Gastrocnemius medialis (tissue), 4 donors: ENCODE data around the gene EIF2D. TPM values are rescaled to one million over a fixed set of nuclear protein-coding genes. Genes with fewer than 3 reads are reported as not detected.

ENCODE experiments used
- ATAC-seq, 2 donors: fragments of 150-250 bp; one replicate each; pipeline ENCODE4 v1.9.1; 2016
- DNase-seq, 2 donors: peaks; one replicate each; pipeline ENCODE4 v3.0.0-alpha.2; 2019
- H3K27ac ChIP-seq, 4 donors: fragments of 200-600 bp; sonication (generic); 1 replicate in 1 of 4; 2 replicates in 3 of 4; pipeline ENCODE4 v1.5.1; 2016 to 2018; ENCODE audit warnings: mild to moderate bottlenecking in 2 of 4, moderate library complexity in 1 of 4
- H3K27me3 ChIP-seq, 3 donors: fragments of 200-600 bp; sonication (generic) in 2 of 3; 1 replicate in 1 of 3; 2 replicates in 2 of 3; pipeline versions ENCODE4 v1.5.1 to v1.6.0; 2016 to 2019; ENCODE audit warnings: mild to moderate bottlenecking in 1 of 3, moderate library complexity in 1 of 3
- H3K36me3 ChIP-seq, 2 donors: fragments of 200-600 bp; sonication (generic) in 1 of 2; one replicate each; pipeline ENCODE4 v1.5.1; 2017 to 2018
- H3K4me1 ChIP-seq, 2 donors: fragments of 200-600 bp; sonication (generic) in 1 of 2; one replicate each; pipeline ENCODE4 v1.5.1; 2016 to 2017; ENCODE audit warnings: mild to moderate bottlenecking in 2 of 2
- H3K4me3 ChIP-seq, 4 donors: fragments of 200-600 bp; sonication (generic) in 3 of 4; 1 replicate in 1 of 4; 2 replicates in 3 of 4; pipeline ENCODE4 v1.5.1; 2016 to 2019; ENCODE audit warnings: mild to moderate bottlenecking in 2 of 4
- H3K9me3 ChIP-seq, 3 donors: fragments of 200-600 bp; sonication (generic) in 2 of 3; 1 replicate in 1 of 3; 2 replicates in 2 of 3; pipeline ENCODE4 v1.5.1; 2016 to 2019
- POLR2A ChIP-seq, 2 donors: fragments of 450-650 bp; IDR thresholded peaks; one replicate each; pipeline ENCODE4 v1.6.1; 2017; ENCODE audit warnings: antibody characterized with exemption in 2 of 2, mild to moderate bottlenecking in 2 of 2, moderate library complexity in 2 of 2
- in situ Hi-C, 4 donors: fragments of 200-750 bp; cut with MboI; loops; one replicate each; pipeline versions ENCODE4 v1.15.0 to v1.8.0; 2017; ENCODE audit warnings: low sequenced_read_pairs in 4 of 4
- intact Hi-C: fragments of 100-400 bp; cut with DNase I; formaldehyde crosslinking; loops from one replicate; pipeline ENCODE4 v1.15.1; 2023; ENCODE audit warnings: low total_unique reads
- total RNA-seq, 4 donors: library from RNA; depleted of rRNA; stranded (reverse); fragments of >200 nt; gene quantifications; one replicate each; pipeline versions ENCODE4 v1.1.0 to v1.2.3, GENCODE V29; 2016
- TF ChIP-seq, protein P1 (sequence below), 5 experiments: fragments of 450-650 bp in 3 of 5; fragments of 200-600 bp in 2 of 5; sonication (generic) in 2 of 5; IDR thresholded peaks in 4 of 5; conservative IDR thresholded peaks in 1 of 5; 1 replicate in 4 of 5; 2 replicates in 1 of 5; pipeline ENCODE4 v1.5.1; 2016 to 2019; ENCODE audit warnings: antibody characterized with exemption in 5 of 5, mild to moderate bottlenecking in 3 of 5, moderate library complexity in 3 of 5

Gene EIF2D, protein sequence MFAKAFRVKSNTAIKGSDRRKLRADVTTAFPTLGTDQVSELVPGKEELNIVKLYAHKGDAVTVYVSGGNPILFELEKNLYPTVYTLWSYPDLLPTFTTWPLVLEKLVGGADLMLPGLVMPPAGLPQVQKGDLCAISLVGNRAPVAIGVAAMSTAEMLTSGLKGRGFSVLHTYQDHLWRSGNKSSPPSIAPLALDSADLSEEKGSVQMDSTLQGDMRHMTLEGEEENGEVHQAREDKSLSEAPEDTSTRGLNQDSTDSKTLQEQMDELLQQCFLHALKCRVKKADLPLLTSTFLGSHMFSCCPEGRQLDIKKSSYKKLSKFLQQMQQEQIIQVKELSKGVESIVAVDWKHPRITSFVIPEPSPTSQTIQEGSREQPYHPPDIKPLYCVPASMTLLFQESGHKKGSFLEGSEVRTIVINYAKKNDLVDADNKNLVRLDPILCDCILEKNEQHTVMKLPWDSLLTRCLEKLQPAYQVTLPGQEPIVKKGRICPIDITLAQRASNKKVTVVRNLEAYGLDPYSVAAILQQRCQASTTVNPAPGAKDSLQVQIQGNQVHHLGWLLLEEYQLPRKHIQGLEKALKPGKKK
- total RNA-seq = 10 to 100 TPM; 23.7 to 61.2 (median 38.6) TPM

DNA sequence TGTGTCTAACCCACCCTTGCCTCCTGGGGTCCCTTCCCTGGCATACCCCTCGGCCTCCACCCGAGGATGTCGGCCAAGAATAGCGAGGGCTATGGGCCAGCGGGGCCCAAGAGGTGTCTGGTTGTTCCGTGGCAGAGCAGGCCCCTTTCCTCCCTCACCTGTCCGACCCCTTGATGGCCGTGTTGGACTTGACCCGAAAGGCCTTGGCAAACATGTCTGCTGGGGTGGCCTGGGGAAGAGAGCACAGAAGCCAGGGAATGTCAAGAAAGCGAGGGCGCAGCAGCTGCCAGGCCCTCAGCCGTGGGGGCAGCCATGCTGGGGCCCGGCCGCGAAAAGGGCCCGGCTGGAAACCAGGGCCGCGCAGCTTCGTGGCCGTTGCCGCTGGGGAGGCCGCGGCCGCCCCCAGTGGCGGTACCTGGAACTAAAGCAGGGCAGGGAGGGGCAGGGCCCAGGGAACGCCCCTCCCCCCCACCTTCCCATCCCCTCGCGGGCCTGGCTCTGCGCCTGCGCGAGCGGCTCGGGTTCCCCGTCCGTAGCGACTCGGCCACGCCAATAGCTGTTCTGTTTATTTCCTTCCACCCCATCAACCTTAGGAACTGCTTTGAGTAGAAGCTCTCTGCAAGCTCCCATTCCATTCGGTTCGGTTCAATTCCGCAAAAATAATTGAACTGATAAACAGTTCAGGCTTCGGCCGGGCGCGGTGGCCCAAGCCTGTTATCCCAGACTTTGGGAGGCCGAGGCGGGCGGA, at the start of gene EIF2D:
Gene EIF2D (minus strand): TSS at position 337 of the 748 bp plus-strand sequence. CDS start 123 bp downstream, at position 214.
- Histone ChIP-seq H3K9me3 (no peaks in the 10 kb centered on the region), H3K27ac (peak within 1 kb of the TSS; percentile 90 to 92 (median 90)), H3K36me3 (peaks cover 0 to 20% of the 10 kb centered on the region in 2 donors), H3K27me3 (no peaks in the 10 kb centered on the region), H3K4me1 (peaks cover 6 to 7% of the 10 kb centered on the region in 2 donors), H3K4me3 (peak within 1 kb of the TSS; percentile 77 to 87 (median 80))
- in situ Hi-C loops (no loop called here), intact Hi-C loops (loop anchor here (1.0 kb wide), 1 partner anchor 23 kb away; the partner anchor contains the start of gene DYRK3)
- TF ChIP-seq, protein P1, sequence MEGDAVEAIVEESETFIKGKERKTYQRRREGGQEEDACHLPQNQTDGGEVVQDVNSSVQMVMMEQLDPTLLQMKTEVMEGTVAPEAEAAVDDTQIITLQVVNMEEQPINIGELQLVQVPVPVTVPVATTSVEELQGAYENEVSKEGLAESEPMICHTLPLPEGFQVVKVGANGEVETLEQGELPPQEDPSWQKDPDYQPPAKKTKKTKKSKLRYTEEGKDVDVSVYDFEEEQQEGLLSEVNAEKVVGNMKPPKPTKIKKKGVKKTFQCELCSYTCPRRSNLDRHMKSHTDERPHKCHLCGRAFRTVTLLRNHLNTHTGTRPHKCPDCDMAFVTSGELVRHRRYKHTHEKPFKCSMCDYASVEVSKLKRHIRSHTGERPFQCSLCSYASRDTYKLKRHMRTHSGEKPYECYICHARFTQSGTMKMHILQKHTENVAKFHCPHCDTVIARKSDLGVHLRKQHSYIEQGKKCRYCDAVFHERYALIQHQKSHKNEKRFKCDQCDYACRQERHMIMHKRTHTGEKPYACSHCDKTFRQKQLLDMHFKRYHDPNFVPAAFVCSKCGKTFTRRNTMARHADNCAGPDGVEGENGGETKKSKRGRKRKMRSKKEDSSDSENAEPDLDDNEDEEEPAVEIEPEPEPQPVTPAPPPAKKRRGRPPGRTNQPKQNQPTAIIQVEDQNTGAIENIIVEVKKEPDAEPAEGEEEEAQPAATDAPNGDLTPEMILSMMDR (IDR thresholded peaks at IDR 0.05 in 4 of 5, conservative IDR thresholded peaks at IDR 0.05 in 1 of 5) = peak; percentile 96 to 100 (median 99)
- peak; percentile 56 to 66 for TF ChIP-seq POLR2A (IDR thresholded peaks at IDR 0.05)
- DNase-seq (peak; percentile 87 to 93), ATAC-seq (peak; percentile 97 to 99)

DNA sequence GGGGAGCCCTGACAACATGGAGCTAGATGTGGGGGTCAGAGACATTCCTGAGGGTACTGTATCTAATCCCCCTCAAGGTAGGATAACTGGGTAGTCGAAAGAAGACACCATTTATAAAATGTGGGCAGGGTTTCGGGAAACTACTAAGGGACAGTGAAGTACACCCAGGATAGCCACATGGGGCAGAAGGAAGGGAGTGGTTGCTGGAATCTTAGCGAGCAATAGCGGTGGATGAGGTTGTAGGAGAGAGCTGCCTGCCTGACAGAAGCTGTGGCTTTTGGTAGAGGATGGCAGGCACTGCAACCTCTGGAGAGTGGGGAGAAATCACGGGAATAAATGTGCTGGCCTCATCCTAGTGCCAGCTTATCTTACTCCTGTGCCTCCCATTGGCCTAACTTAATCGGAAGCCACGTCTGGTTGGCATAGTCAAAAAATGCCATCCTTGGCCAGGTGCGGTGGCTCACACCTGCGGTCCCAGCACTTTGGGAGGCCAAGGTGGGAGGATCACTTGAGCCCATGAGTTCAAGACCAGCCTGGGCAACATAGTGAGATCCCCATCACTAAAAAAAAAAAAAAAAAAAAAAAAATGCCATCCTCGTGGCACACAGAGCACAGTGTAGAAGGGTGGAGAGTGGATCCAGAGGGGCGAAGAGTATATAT, 49.0 kb upstream of the EIF2D start:
- Histone ChIP-seq H3K4me1 (peaks cover 49 to 72% of the 10 kb centered on the region in 2 donors), H3K9me3 (no peaks in the 10 kb centered on the region), H3K27me3 (no peaks in the 10 kb centered on the region), H3K36me3 (no peaks in the 10 kb centered on the region), H3K4me3 (no peak overlapping the region), H3K27ac (peak overlapping the region; percentile 15 to 97 (median 94))
- in situ Hi-C loops (loop anchor here in 1 of 4 donors (25.0 kb wide), 1 partner anchor 151 kb away; no protein-coding TSS in a partner anchor), intact Hi-C loops (loop anchor here (5.0 kb wide), 1 partner anchor 231 kb away; no protein-coding TSS in a partner anchor)
- ATAC-seq = no peak
- DNase-seq = no peak
- TF ChIP-seq POLR2A (IDR thresholded peaks at IDR 0.05) = no peak
- TF ChIP-seq, protein P1 (IDR thresholded peaks at IDR 0.05 in 4 of 5, conservative IDR thresholded peaks at IDR 0.05 in 1 of 5) = no peak

DNA sequence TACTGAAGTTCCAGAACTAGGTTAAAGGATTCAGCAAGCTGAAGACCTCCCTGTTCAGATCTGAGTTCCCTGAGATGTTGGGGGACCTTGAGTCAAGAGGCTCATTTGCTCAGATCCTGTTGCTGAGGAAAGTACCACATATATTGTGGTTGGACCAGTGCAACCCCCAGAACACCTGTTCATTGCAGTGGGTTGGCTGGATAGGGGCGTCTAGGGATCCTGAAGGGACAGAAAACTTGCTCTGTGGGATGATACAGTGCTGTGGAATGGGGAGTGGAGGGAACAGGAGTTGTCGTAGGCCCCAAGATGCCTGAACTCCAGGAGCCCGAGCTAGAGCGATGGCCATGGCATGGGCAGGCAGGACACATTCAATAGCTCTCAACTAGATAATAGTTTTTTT, 47.9 kb upstream of the EIF2D start:
- Histone ChIP-seq H3K4me1 (peaks cover 45 to 68% of the 10 kb centered on the region in 2 donors), H3K36me3 (no peaks in the 10 kb centered on the region), H3K9me3 (no peaks in the 10 kb centered on the region), H3K27ac (peak overlapping the region; percentile 90 to 97 (median 94)), H3K27me3 (no peaks in the 10 kb centered on the region), H3K4me3 (no peak overlapping the region)
- TF ChIP-seq, protein P1 (IDR thresholded peaks at IDR 0.05 in 4 of 5, conservative IDR thresholded peaks at IDR 0.05 in 1 of 5) = no peak
- no peak for TF ChIP-seq POLR2A (IDR thresholded peaks at IDR 0.05)
- DNase-seq (no peak), ATAC-seq (no peak)
- intact Hi-C loops = loop anchor here (5.0 kb wide), 1 partner anchor 232 kb away; no protein-coding TSS in a partner anchor
- in situ Hi-C loops = loop anchor here in 1 of 4 donors (25.0 kb wide), 1 partner anchor 152 kb away; no protein-coding TSS in a partner anchor

DNA sequence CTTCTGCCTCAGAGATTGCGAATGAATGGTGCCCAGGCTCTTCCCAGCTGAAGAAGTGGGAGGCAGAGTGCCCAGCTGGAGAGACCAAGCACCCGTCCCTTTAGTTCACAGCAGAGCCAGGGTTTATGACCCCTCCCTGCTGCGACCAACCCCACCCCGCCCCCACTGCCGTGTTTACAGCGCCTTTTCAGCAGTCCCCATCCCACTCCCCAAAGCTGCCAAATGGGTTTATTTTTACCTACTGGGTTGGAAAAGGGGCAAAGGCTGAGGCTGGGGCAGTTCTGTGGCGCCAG, 46.7 kb upstream of the EIF2D start:
- Histone ChIP-seq H3K36me3 (no peaks in the 10 kb centered on the region), H3K4me1 (peaks cover 33 to 61% of the 10 kb centered on the region in 2 donors), H3K27ac (peak overlapping the region; percentile 90 to 97 (median 94)), H3K4me3 (peak overlapping the region; percentile 42 to 53 (median 44)), H3K27me3 (no peaks in the 10 kb centered on the region), H3K9me3 (no peaks in the 10 kb centered on the region)
- no peak for DNase-seq
- intact Hi-C loops (loop anchor here (1.0 kb wide), 4 partner anchors 25 to 252 kb away; partner anchors contain the start of gene MAPKAPK2), in situ Hi-C loops (loop anchor here in 3 of 4 donors (10.0 to 25.0 kb wide), 4 partner anchors 146 to 256 kb away; no protein-coding TSS in a partner anchor)
- TF ChIP-seq POLR2A (IDR thresholded peaks at IDR 0.05) = no peak
- TF ChIP-seq, protein P1 (IDR thresholded peaks at IDR 0.05 in 4 of 5, conservative IDR thresholded peaks at IDR 0.05 in 1 of 5) = no peak
- peak; percentile 53 to 60 for ATAC-seq
